Measurements from ENCODE around the gene TTC21A. TPM values are rescaled to one million over a fixed set of nuclear protein-coding genes. Genes with fewer than 3 reads are reported as not detected.

The TTC21A gene
- total RNA-seq, 4 donors from 2014 or later = 2.8 to 16.3 (median 6.1) TPM

DNA sequence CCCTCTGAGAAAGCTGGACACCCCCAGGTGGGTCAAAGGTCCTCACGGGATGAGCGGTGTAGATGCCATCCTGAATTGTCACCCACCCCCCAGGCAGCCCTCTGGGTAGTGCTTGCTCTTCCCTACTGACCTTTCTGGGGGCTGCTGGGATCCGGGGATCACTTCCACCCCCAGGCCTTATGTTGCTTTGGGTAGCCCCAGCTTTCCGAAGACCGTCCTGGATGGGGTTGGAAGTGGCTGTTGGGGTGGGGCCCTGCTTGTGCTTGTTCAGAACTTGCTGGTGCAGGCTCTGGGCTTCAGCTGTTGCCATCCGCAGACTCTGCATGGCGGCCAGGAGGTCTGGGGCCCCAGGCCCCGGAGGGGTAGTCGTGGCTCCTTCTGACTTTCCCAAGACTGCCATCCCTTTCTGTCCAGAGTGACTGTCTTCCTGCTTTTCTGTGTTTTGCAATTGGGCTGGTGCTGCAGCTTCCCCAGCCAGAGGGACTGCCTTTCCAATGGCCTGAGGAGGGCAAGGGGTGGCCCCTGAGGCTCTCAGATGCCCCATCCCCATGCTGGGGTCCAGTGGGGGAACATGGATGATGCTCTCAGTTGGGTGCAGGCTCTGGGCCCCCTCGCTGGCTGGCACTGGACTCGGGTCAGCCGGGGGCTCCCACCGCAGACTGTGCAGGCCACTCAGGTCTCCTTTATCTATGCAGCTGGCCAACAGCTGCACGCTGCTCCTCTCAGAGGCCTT lies 78.6 kb downstream of the TTC21A start:
- Histone ChIP-seq H3K9me3 (no peaks in the 10 kb centered on the region), H3K27ac (no peak overlapping the region), H3K4me3 (no peak overlapping the region), H3K4me1 (no peaks in the 10 kb centered on the region), H3K27me3 (no peaks in the 10 kb centered on the region), H3K36me3 (no peaks in the 10 kb centered on the region)
- no peak for DNase-seq
- TF ChIP-seq POLR2A (IDR thresholded peaks at IDR 0.05) = no peak
- TF ChIP-seq, protein P1, sequence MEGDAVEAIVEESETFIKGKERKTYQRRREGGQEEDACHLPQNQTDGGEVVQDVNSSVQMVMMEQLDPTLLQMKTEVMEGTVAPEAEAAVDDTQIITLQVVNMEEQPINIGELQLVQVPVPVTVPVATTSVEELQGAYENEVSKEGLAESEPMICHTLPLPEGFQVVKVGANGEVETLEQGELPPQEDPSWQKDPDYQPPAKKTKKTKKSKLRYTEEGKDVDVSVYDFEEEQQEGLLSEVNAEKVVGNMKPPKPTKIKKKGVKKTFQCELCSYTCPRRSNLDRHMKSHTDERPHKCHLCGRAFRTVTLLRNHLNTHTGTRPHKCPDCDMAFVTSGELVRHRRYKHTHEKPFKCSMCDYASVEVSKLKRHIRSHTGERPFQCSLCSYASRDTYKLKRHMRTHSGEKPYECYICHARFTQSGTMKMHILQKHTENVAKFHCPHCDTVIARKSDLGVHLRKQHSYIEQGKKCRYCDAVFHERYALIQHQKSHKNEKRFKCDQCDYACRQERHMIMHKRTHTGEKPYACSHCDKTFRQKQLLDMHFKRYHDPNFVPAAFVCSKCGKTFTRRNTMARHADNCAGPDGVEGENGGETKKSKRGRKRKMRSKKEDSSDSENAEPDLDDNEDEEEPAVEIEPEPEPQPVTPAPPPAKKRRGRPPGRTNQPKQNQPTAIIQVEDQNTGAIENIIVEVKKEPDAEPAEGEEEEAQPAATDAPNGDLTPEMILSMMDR (IDR thresholded peaks at IDR 0.05) = no peak
- intact Hi-C loops (cut with DNase I; ENCODE audit: low total_unique reads) = loop anchor here (5.0 kb wide), 1 partner anchor 101 kb away; no protein-coding TSS in a partner anchor

DNA sequence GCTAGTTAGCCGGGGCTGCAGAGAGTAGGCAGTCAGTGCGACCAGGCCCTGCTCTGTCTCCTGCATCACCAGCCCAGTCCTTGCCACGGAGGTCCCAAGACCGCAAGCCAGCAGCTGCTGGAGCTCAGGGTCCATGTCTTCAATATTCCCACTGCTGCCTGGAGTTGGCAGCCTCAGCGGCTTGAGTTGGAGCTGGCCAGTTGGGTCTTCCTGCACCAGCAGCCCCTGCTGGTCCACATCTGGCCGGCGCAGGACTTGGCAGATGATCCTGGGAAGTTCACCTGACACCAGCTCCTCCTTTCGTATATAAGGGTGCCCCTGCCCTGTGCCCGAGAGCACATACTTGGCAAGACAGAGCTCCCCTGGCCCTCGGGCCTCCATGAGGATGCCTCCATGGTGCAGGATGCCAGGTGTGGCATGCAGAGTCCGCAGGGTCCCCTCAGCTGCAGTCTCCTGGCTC lies 79.2 kb downstream of the TTC21A start:
- H3K4me3 ChIP-seq = no peak overlapping the region
- H3K27me3 ChIP-seq = no peaks in the 10 kb centered on the region
- no peaks in the 10 kb centered on the region for H3K9me3 ChIP-seq
- H3K36me3 ChIP-seq = no peaks in the 10 kb centered on the region
- no peak overlapping the region for H3K27ac ChIP-seq
- intact Hi-C loops (cut with DNase I; ENCODE audit: low total_unique reads) = loop anchor here (5.0 kb wide), 1 partner anchor 101 kb away; no protein-coding TSS in a partner anchor
- DNase-seq = no peak
- TF ChIP-seq POLR2A (IDR thresholded peaks at IDR 0.05) = no peak
- H3K4me1 ChIP-seq = no peaks in the 10 kb centered on the region

DNA sequence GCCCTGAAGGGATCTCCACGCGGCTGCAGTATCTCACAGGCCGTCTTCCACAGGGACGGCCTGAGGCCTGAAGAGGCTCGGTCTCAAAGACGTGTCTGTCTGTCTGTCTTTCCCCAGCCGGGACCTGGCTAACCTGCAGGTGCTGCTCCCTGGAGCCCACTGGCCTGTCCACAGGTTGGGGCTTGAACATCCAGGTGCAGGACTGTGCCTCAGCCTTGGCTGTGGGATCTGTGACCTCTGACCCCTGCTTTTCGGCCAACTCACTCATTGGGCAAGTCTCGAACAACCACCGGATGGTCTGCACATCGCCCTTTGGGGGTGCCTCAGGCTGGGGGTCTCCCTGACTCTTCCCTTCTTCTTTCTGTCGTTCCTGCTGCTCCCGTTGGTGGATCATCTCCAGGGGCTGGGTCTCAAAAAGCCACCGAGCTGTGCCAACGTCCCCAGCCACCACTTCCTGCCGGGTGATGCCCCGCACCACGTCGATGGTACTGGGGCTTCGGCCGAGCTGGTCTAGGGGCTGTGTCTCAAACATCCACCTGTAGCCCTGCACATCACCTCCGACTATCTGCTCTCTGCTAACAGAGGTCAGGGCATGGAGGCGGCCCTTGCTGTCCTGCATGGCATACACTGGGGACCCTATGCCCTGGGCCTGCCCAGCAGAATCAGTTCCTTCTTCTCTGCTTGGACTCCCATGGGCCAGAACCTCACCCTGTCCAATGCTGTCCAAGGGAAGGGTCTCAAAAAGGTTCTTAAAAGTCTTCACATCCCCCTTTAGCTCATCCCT lies 80.1 kb downstream of the TTC21A start:
- no peaks in the 10 kb centered on the region for H3K9me3 ChIP-seq
- no peaks in the 10 kb centered on the region for H3K27me3 ChIP-seq
- H3K4me1 ChIP-seq = no peaks in the 10 kb centered on the region
- no peak overlapping the region for H3K27ac ChIP-seq
- no peaks in the 10 kb centered on the region for H3K36me3 ChIP-seq
- DNase-seq = no peak
- TF ChIP-seq, protein P1 (IDR thresholded peaks at IDR 0.05) = no peak
- no peak for TF ChIP-seq POLR2A (IDR thresholded peaks at IDR 0.05)
- intact Hi-C loops (cut with DNase I; ENCODE audit: low total_unique reads) = loop anchor here (5.0 kb wide), 1 partner anchor 100 kb away; no protein-coding TSS in a partner anchor
- no peak overlapping the region for H3K4me3 ChIP-seq

Small RNA genes within 50 kb of the gene (microRNA-seq; reads per million reads assigned to microRNA genes)
- not detected for gene MIR6822 (ENCODE audit: borderline microRNAs expressed, borderline replicate concordance)

Small RNA genes within 50 kb of the gene (small RNA-seq; reads per million reads assigned to genes)
- not detected for gene RF00017

Other genes starting within 250 kb of the TTC21A start
- 1 to 10 TPM in 1 of 4 donors, under 1 TPM in 1, not detected in 2; 0.12 to 1.8 TPM for gene SCN11A, start 55.7 kb upstream of the TTC21A start, total RNA-seq
- gene WDR48, start 55.7 kb upstream of the TTC21A start, total RNA-seq = 10 to 100 TPM; 28.4 to 84.4 (median 37.0) TPM
- 10 to 100 TPM; 32.3 to 73.4 (median 47.5) TPM for gene GORASP1, start 53 bp upstream of the TTC21A start, total RNA-seq
- 10 to 100 TPM; 23.6 to 79.7 (median 55.0) TPM for gene CSRNP1, start 45.9 kb downstream of the TTC21A start, total RNA-seq
- gene XIRP1, start 84.9 kb downstream of the TTC21A start, total RNA-seq = under 1 TPM in 2 of 4 donors, not detected in 2; 0.06 to 0.07 TPM
- 1 to 10 TPM in 3 of 4 donors, not detected in 1; 1.1 to 7.6 (median 2.1) TPM for gene CX3CR1, start 172.4 kb downstream of the TTC21A start, total RNA-seq
- not detected for gene CCR8, start 222.0 kb downstream of the TTC21A start, total RNA-seq